Measurements from ENCODE around the gene RAB3IL1. TPM values are rescaled to one million over a fixed set of nuclear protein-coding genes. Genes with fewer than 3 reads are reported as not detected.

Gene RAB3IL1
- total and polyA plus RNA-seq, 8 donors: 0.58 to 13.3 (median 10.1) TPM; not detected in 1

DNA sequence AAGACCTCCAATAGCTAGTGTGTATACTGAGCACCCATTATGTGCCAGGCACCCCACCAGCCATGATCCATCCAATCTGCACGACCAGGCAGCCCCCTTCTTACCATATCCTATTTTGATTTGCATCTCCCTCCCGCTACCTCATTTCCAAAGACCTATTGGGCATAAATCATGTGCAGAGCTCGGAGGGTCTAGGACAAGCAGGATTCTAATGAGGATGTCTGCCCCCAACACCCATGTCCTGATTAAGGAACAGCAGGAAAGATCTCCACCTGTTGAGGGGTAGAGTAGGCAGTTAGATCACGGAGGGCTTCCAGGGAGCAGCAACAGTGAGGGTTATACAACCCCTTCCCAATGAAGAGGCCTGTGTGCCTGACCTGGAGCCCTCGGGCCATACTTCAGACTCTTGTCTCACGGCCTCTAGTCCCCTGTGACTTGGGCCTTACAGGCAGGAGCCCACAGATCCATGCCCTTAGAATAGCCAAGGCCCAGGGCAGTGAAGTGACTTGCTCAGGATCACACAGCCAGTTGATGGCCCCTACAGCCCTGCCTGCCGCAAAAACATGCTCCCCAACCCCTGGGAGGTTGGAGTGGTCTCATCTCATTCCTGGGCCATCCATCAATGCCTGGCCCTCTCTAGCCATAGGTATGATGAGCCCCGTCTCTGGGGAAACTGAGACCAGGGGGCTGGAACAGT lies 3.5 kb downstream of the RAB3IL1 start:
- no peaks in the 10 kb centered on the region for H3K36me3 ChIP-seq
- H3K4me1 ChIP-seq: peaks cover 21 to 58% (median 38%) of the 10 kb centered on the region in 4 donors
- H3K4me3 ChIP-seq: no peak overlapping the region
- no peak for DNase-seq
- TF ChIP-seq EP300 (IDR thresholded peaks at IDR 0.05): no peak
- TF ChIP-seq POLR2A (IDR thresholded peaks at IDR 0.05): no peak
- no peak for TF ChIP-seq POLR2AphosphoS5 (IDR thresholded peaks at IDR 0.05)
- TF ChIP-seq, protein P1, sequence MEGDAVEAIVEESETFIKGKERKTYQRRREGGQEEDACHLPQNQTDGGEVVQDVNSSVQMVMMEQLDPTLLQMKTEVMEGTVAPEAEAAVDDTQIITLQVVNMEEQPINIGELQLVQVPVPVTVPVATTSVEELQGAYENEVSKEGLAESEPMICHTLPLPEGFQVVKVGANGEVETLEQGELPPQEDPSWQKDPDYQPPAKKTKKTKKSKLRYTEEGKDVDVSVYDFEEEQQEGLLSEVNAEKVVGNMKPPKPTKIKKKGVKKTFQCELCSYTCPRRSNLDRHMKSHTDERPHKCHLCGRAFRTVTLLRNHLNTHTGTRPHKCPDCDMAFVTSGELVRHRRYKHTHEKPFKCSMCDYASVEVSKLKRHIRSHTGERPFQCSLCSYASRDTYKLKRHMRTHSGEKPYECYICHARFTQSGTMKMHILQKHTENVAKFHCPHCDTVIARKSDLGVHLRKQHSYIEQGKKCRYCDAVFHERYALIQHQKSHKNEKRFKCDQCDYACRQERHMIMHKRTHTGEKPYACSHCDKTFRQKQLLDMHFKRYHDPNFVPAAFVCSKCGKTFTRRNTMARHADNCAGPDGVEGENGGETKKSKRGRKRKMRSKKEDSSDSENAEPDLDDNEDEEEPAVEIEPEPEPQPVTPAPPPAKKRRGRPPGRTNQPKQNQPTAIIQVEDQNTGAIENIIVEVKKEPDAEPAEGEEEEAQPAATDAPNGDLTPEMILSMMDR (IDR thresholded peaks at IDR 0.05): no peak
- 80 to 94% (median 82%) methylated on average over 5 to 8 of the region's 8 CpGs for WGBS, 5 donors
- peak overlapping the region in 1 of 5 donors; percentile 17 for H3K27ac ChIP-seq
- H3K9me3 ChIP-seq: no peaks in the 10 kb centered on the region
- H3K27me3 ChIP-seq: peaks cover 0 to 26% (median 14%) of the 10 kb centered on the region in 3 donors
- intact Hi-C loops (cut with DNase I; ENCODE audit: low total_unique reads): no loop called here

DNA sequence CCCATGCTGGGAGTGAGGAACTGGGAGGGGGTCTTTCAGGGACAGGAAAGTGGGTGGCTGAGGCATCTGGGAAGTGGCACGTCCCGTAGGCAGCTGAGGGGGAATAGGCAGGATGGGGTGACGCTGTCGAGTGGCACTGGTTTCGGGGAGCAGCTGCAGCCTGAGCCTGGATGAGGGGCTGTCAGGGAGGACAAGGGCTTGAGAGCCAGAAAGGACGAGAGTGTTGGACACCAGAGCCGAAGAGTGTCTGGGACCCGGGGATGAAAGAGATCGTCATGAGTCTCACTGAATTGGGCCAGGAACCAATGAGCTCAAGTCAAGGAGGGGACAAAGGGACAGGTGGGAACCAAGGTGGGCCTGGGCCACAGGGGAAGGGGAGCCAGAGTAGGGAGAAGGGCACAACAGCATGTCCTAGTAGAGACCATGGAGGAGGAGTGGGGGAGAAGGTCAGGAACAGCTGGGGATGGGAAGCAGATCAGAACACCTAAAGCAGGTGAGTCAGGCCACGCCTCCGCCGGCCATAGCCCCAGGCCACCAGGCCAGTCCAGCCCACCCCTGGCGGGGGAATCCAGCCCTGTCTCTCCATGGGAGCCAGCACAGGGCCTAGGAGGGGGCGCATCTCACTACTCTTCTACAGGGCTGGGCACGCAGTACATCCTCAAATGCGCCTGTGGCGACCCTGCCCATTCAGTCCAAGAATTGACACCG lies 4.2 kb downstream of the RAB3IL1 start:
- DNase-seq: no peak
- Histone ChIP-seq H3K27ac (peak overlapping the region in 2 of 5 donors; percentile 17 to 49), H3K4me3 (no peak overlapping the region), H3K9me3 (no peaks in the 10 kb centered on the region), H3K4me1 (peaks cover 15 to 59% (median 35%) of the 10 kb centered on the region in 4 donors), H3K27me3 (peaks cover 0 to 19% (median 13%) of the 10 kb centered on the region in 3 donors), H3K36me3 (no peaks in the 10 kb centered on the region)
- intact Hi-C loops (cut with DNase I; ENCODE audit: low total_unique reads): no loop called here
- TF ChIP-seq, protein P1 (IDR thresholded peaks at IDR 0.05): no peak
- TF ChIP-seq POLR2A (IDR thresholded peaks at IDR 0.05) (no peak), POLR2AphosphoS5 (IDR thresholded peaks at IDR 0.05) (no peak), EP300 (IDR thresholded peaks at IDR 0.05) (no peak)
- 69 to 86% (median 83%) methylated on average over 13 to 18 of the region's 18 CpGs for WGBS, 5 donors

DNA sequence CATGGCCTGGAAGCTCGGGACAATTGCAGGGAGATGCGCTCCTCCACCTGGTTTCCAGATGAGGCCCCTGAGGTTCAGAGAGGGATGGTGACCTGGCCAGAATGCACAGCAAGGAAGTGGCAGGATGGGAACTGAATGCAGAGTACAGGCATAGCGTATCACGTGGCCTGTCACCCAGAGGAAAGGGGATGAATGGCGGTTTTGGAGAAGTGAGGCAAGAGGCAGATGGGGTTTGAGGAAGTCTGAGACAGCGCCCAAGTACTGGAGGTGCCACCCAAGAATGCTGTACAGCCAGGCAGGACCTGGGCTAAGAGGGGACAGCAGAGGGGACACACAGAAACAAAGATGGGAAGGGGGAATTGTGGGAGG lies 4.9 kb downstream of the RAB3IL1 start:
- peaks cover 8 to 55% (median 29%) of the 10 kb centered on the region in 4 donors for H3K4me1 ChIP-seq
- intact Hi-C loops (cut with DNase I; ENCODE audit: low total_unique reads): no loop called here
- peak overlapping the region in 2 of 5 donors; percentile 17 to 44 for H3K27ac ChIP-seq

More for the DNA sequence above, 4.9 kb downstream of the RAB3IL1 start:
- Histone ChIP-seq H3K27me3 (peaks cover 0 to 12% (median 6%) of the 10 kb centered on the region in 3 donors), H3K4me3 (no peak overlapping the region), H3K36me3 (peaks cover 0 to 5% (median 2%) of the 10 kb centered on the region in 4 donors), H3K9me3 (no peaks in the 10 kb centered on the region)
- WGBS, 5 donors: 67 to 86% (median 82%) methylated on average over 6 of the region's 6 CpGs
- TF ChIP-seq POLR2AphosphoS5 (IDR thresholded peaks at IDR 0.05): no peak
- TF ChIP-seq, protein P1 (IDR thresholded peaks at IDR 0.05): no peak
- no peak for TF ChIP-seq POLR2A (IDR thresholded peaks at IDR 0.05)
- no peak for TF ChIP-seq EP300 (IDR thresholded peaks at IDR 0.05)
- DNase-seq: peak in 1 of 2 donors; percentile 32

Measured in stomach (tissue), 9 donors.